Activated CD8-positive, alpha-beta T cell treated with anti-CD3 and anti-CD28 coated beads for 36 hours (primary cell): ENCODE results near the gene TRAPPC6A. TPM values are rescaled to one million over a fixed set of nuclear protein-coding genes. Genes with fewer than 3 reads are reported as not detected.

ENCODE experiments used
- ATAC-seq: fragments of 200-7000 bp; cut with Tn5 transposase; one replicate; pipeline ENCODE4 v1.10.0; 2021; ENCODE audit warnings: mild to moderate bottlenecking, moderate library complexity
- CTCF ChIA-PET: fragments of 350-600 bp; sonication (Branson Sonifier 250); formaldehyde crosslinking; loops from one replicate; lab custom pipeline; 2021; ENCODE audit warnings: antibody characterized with exemption; lab: Charles Lee
- POLR2A ChIA-PET: fragments of 350-600 bp; sonication (Branson Sonifier 250); formaldehyde crosslinking; loops from one replicate; lab custom pipeline; 2021; ENCODE audit warnings: antibody characterized with exemption; lab: Charles Lee
- DNase-seq: peaks from one replicate; pipeline ENCODE4 v3.0.0-alpha.2; 2020
- H3K27ac Mint-ChIP-seq: one replicate; pipeline ENCODE4 v1.8.0; 2021; ENCODE audit warnings: mild to moderate bottlenecking, mixed read lengths
- H3K27me3 Mint-ChIP-seq: one replicate; pipeline ENCODE4 v1.8.0; 2021; ENCODE audit warnings: mixed read lengths
- H3K36me3 Mint-ChIP-seq: one replicate; pipeline ENCODE4 v1.8.0; 2021; ENCODE audit warnings: low read depth, mixed read lengths
- H3K4me1 Mint-ChIP-seq: one replicate; pipeline ENCODE4 v1.8.0; 2021; ENCODE audit warnings: low read depth, mixed read lengths
- H3K4me3 Mint-ChIP-seq: one replicate; pipeline ENCODE4 v1.8.0; 2021; ENCODE audit warnings: mild to moderate bottlenecking, moderate library complexity, mixed read lengths
- H3K9me3 Mint-ChIP-seq: one replicate; pipeline ENCODE4 v1.8.0; 2021; ENCODE audit warnings: mixed read lengths
- CTCF ChIP-seq: fragments of 200-600 bp; IDR thresholded peaks from one replicate; pipeline ENCODE4 v1.8.0; 2022; ENCODE audit warnings: antibody characterized with exemption, mild to moderate bottlenecking
- intact Hi-C: fragments of 100-400 bp; cut with micrococcal nuclease; formaldehyde crosslinking; loops from one replicate; pipeline ENCODE4 v1.10.0; 2022
- total RNA-seq, 2 experiments: library from RNA; stranded (reverse); gene quantifications; one replicate each; pipeline ENCODE4 v1.2.3, GENCODE V29; 2021

The TRAPPC6A gene
- total RNA-seq, 2 experiments from 2014 or later: 27.3 to 28.8 TPM

GRCh38 chr19:45114116-45114515, 63.9 kb downstream of the TRAPPC6A start:
- no peak overlapping the region for H3K4me3 Mint-ChIP-seq
- intact Hi-C loops: no loop called here
- TF ChIP-seq CTCF: no peak
- ChIA-PET CTCF (interaction anchor here (2.2 to 3.5 kb wide), 2 partner anchors 11 to 55 kb away, joined by 6 to 25 read pairs; no protein-coding TSS in a partner anchor), POLR2A (interaction anchor here (1.1 to 2.0 kb wide), 2 partner anchors 21 to 22 kb away, joined by 4 to 11 read pairs; partner anchors contain the start of gene PPP1R37)
- H3K4me1 Mint-ChIP-seq: peaks cover 69% of the 10 kb centered on the region
- no peaks in the 10 kb centered on the region for H3K27me3 Mint-ChIP-seq
- DNase-seq: no peak
- no peaks in the 10 kb centered on the region for H3K36me3 Mint-ChIP-seq
- H3K27ac Mint-ChIP-seq: no peak overlapping the region
- no peak for ATAC-seq
- H3K9me3 Mint-ChIP-seq: no peaks in the 10 kb centered on the region

- DNase-seq: no peak
- TF ChIP-seq CTCF: no peak
- no peak for ATAC-seq
- no peaks in the 10 kb centered on the region for H3K36me3 Mint-ChIP-seq
- POLR2A ChIA-PET: interaction anchor here (1.2 to 2.0 kb wide), 4 partner anchors 10 to 37 kb away, joined by 3 to 11 read pairs (median 4); partner anchors contain the start of genes PPP1R37 and ZNF296
- H3K4me1 Mint-ChIP-seq: peaks cover 67% of the 10 kb centered on the region
- CTCF ChIA-PET: interaction anchor here (0.8 to 3.5 kb wide), 4 partner anchors 10 to 54 kb away, joined by 3 to 25 read pairs (median 5); no protein-coding TSS in a partner anchor
- intact Hi-C loops: no loop called here
- no peak overlapping the region for H3K4me3 Mint-ChIP-seq
- H3K27me3 Mint-ChIP-seq: no peaks in the 10 kb centered on the region
- no peak overlapping the region for H3K27ac Mint-ChIP-seq
- H3K9me3 Mint-ChIP-seq: no peaks in the 10 kb centered on the region
Observed at GRCh38 chr19:45113628-45114027, 64.4 kb downstream of the TRAPPC6A start.

Other genes with a start within 250 kb of the TRAPPC6A start
- not detected for gene APOC4, start 236.0 kb downstream of the TRAPPC6A start, total RNA-seq
- gene APOC2, start 232.2 kb downstream of the TRAPPC6A start, total RNA-seq: not detected
- gene CLPTM1, start 222.9 kb downstream of the TRAPPC6A start, total RNA-seq: 10 to 100 TPM; 38.6 to 39.8 TPM
- gene RELB, start 176.8 kb downstream of the TRAPPC6A start, total RNA-seq: 10 to 100 TPM; 37.6 to 37.9 TPM
- 10 to 100 TPM; 72.7 to 80.5 TPM for gene CLASRP, start 139.2 kb downstream of the TRAPPC6A start, total RNA-seq
- 1 to 10 TPM; 5.0 to 6.3 TPM for gene ZNF296, start 101.8 kb downstream of the TRAPPC6A start, total RNA-seq
- gene GEMIN7, start 99.0 kb downstream of the TRAPPC6A start, total RNA-seq: 10 to 100 TPM; 44.1 to 46.8 TPM
- 10 to 100 TPM; 20.9 to 21.2 TPM for gene PPP1R37, start 85.1 kb downstream of the TRAPPC6A start, total RNA-seq
- under 1 TPM; 0.07 to 0.16 TPM for gene NKPD1, start 17.3 kb downstream of the TRAPPC6A start, total RNA-seq
- 10 to 100 TPM in 1 of 2 experiments, 1 to 10 TPM in 1; 8.9 to 10.8 TPM for gene BLOC1S3, start 547 bp upstream of the TRAPPC6A start, total RNA-seq
- not detected for gene EXOC3L2, start 67.2 kb upstream of the TRAPPC6A start, total RNA-seq
- gene MARK4, start 73.0 kb upstream of the TRAPPC6A start, total RNA-seq: 10 to 100 TPM; 18.5 to 19.9 TPM
- not detected for gene CKM, start 144.6 kb upstream of the TRAPPC6A start, total RNA-seq
- gene KLC3, start 162.5 kb upstream of the TRAPPC6A start, total RNA-seq: not detected
- 10 to 100 TPM; 23.2 to 25.6 TPM for gene ERCC2, start 192.3 kb upstream of the TRAPPC6A start, total RNA-seq
- gene PPP1R13L, start 226.8 kb upstream of the TRAPPC6A start, total RNA-seq: 1 to 10 TPM; 4.6 to 5.8 TPM
- gene POLR1G, start 228.4 kb upstream of the TRAPPC6A start, total RNA-seq: 10 to 100 TPM in 1 of 2 experiments, 1 to 10 TPM in 1; 9.8 to 11.6 TPM
- gene ERCC1, start 245.7 kb upstream of the TRAPPC6A start, total RNA-seq: 10 to 100 TPM; 41.6 to 46.5 TPM